ENCODE data around the gene RASGEF1B. TPM values are rescaled to one million over a fixed set of nuclear protein-coding genes. Genes with fewer than 3 reads are reported as not detected.

The RASGEF1B gene
- total RNA-seq, 1 donor from 2014 or later: 10.7 TPM

DNA sequence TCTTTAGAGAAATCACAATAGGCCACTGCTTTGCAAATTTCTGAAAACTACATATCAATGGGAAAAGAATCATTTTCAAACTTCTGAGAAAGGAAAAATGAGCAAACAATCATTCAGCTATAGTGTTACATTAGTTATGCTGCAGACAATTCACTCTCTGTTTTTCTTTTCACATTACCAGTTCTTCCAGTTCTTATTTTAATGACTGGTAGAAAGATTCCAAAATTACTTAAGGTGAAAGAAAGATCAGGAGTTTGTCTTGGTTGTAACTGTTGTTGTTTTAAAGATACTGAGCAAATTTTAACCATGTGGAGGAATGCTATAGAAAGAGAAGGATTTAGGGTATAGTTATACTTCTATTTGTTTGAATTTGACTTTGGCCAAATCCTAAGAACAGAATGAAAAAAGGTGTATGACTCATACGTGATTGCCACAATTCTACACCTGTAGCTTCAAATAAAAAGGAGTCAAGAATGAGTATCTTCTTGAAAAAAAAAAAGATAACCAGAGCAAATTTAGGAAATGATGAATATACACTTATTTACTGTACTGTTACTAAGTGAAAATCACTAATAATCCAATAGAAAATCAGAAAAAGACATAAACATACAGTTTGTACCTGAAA, 21.0 kb upstream of the RASGEF1B start:
- Mint-ChIP-seq H3K4me3 (ENCODE audit: unreplicated experiment) (no peak overlapping the region), H3K27me3 (ENCODE audit: unreplicated experiment) (no peaks in the 10 kb centered on the region), H3K36me3 (ENCODE audit: low read depth, unreplicated experiment) (no peaks in the 10 kb centered on the region), H3K27ac (ENCODE audit: unreplicated experiment) (no peak overlapping the region), H3K9me3 (ENCODE audit: unreplicated experiment) (no peaks in the 10 kb centered on the region), H3K4me1 (ENCODE audit: unreplicated experiment) (no peaks in the 10 kb centered on the region)
- TF ChIP-seq CTCF (IDR thresholded peaks at IDR 0.05; ENCODE audit: unreplicated experiment): no peak
- DNase-seq (ENCODE audit: low spot score): no peak

- no peaks in the 10 kb centered on the region for H3K4me1 Mint-ChIP-seq (ENCODE audit: unreplicated experiment)
- H3K27ac Mint-ChIP-seq (ENCODE audit: unreplicated experiment): no peak overlapping the region
- no peak for DNase-seq (ENCODE audit: low spot score)
- no peak overlapping the region for H3K4me3 Mint-ChIP-seq (ENCODE audit: unreplicated experiment)
- H3K27me3 Mint-ChIP-seq (ENCODE audit: unreplicated experiment): no peaks in the 10 kb centered on the region
- no peaks in the 10 kb centered on the region for H3K9me3 Mint-ChIP-seq (ENCODE audit: unreplicated experiment)
- TF ChIP-seq CTCF (IDR thresholded peaks at IDR 0.05; ENCODE audit: unreplicated experiment): no peak
- H3K36me3 Mint-ChIP-seq (ENCODE audit: low read depth, unreplicated experiment): no peaks in the 10 kb centered on the region
These were observed 20.2 kb upstream of the RASGEF1B start for GRCh38 chr4:81491943-81492342.

DNA sequence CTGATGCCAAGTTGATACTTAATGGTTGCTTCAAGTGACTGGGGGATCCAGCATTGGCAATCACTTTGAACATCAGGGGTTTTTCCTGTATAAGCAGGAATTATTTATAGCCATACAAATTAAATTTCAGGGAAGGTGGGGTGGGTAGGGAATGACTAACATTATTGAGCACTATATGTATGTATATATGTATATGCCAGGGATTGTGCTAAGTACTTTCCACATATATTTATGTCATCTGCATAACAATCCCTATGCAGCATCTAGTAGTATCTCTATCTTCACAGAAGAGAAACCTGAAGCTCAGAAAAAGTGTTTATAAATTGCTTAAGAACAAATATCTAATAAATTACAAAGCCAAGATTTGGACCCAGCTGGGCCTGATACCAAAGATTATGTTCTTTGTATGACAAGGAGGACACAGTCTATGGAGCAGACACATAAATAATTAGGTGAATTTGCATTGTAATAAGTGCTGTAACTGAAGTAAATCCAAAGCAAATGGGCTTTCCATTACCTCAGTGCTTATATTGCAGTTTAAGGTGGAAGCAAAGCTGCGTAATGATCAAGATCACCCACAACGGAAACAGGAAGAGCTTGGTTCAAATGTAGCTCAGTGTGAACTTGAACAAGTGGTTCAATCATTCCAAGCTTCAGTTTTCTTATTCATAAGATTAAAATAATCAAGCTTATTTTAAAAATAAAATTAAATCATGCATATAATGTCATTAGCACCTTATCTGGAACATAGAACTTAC, 18.9 kb upstream of the RASGEF1B start:
- Mint-ChIP-seq H3K36me3 (ENCODE audit: low read depth, unreplicated experiment) (no peaks in the 10 kb centered on the region), H3K27me3 (ENCODE audit: unreplicated experiment) (no peaks in the 10 kb centered on the region), H3K27ac (ENCODE audit: unreplicated experiment) (no peak overlapping the region), H3K9me3 (ENCODE audit: unreplicated experiment) (no peaks in the 10 kb centered on the region), H3K4me3 (ENCODE audit: unreplicated experiment) (no peak overlapping the region), H3K4me1 (ENCODE audit: unreplicated experiment) (peaks cover 6% of the 10 kb centered on the region)
- TF ChIP-seq CTCF (IDR thresholded peaks at IDR 0.05; ENCODE audit: unreplicated experiment): no peak
- DNase-seq (ENCODE audit: low spot score): no peak

DNA sequence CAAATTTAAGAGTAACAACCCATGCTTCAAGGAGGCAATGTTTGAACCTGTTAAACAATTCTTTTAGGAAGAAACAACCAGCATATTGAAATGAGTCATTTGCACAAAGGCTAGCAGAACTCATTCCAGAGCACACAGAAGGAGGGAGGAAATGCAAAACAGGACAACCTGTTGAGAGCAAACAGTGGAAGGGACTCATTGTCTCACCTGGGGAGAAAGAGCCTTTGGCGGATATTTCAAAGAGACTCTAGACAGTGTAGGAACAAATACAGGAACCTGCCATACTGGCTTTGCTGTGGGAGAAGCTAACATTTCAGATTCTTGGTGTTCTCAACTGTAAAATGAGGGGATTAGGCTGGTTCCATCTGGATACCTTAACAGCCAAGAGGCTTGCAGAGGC, 14.8 kb upstream of the RASGEF1B start:
- H3K36me3 Mint-ChIP-seq (ENCODE audit: low read depth, unreplicated experiment): no peaks in the 10 kb centered on the region
- H3K4me3 Mint-ChIP-seq (ENCODE audit: unreplicated experiment): no peak overlapping the region
- no peaks in the 10 kb centered on the region for H3K9me3 Mint-ChIP-seq (ENCODE audit: unreplicated experiment)
- no peak for DNase-seq (ENCODE audit: low spot score)
- H3K27me3 Mint-ChIP-seq (ENCODE audit: unreplicated experiment): no peaks in the 10 kb centered on the region
- H3K4me1 Mint-ChIP-seq (ENCODE audit: unreplicated experiment): peaks cover 11% of the 10 kb centered on the region
- no peak for TF ChIP-seq CTCF (IDR thresholded peaks at IDR 0.05; ENCODE audit: unreplicated experiment)
- peak overlapping the region; percentile 2 for H3K27ac Mint-ChIP-seq (ENCODE audit: unreplicated experiment)

DNA sequence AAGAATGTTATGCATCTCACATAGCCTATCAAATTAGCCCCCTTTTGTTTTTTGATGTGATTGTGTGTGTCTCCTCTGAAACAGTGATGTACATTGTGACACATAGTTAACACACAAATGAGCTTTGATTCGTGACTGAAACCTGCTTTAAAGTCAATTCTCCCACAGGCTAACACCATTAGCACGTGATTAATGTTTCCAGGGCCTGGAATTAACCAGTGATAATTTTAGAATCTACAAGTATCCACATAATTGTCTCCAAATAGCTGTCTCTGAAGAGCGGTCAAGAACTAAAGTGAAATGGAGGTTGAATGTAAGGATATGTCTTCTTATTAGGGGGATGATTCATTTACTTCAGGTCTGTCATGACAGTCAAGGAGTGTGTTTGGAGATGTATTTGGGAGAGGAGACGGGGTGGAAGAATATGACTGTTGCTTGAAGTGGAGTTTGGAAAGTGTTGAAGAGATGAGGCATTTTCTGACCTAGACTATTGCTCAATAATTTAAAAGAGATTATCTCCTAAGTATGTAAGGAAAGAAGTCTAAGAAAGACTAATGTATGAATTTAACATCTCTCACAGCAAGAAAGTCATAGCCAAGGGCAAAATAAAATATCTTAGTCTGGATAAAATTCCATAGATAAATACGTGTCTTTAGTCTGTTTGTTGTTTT, 13.7 kb upstream of the RASGEF1B start:
- Mint-ChIP-seq H3K9me3 (ENCODE audit: unreplicated experiment) (no peaks in the 10 kb centered on the region), H3K4me1 (ENCODE audit: unreplicated experiment) (peaks cover 11% of the 10 kb centered on the region), H3K36me3 (ENCODE audit: low read depth, unreplicated experiment) (no peaks in the 10 kb centered on the region), H3K27ac (ENCODE audit: unreplicated experiment) (no peak overlapping the region), H3K4me3 (ENCODE audit: unreplicated experiment) (no peak overlapping the region), H3K27me3 (ENCODE audit: unreplicated experiment) (no peaks in the 10 kb centered on the region)
- DNase-seq (ENCODE audit: low spot score): no peak
- TF ChIP-seq CTCF (IDR thresholded peaks at IDR 0.05; ENCODE audit: unreplicated experiment): no peak

All from endothelial cell (in vitro differentiated cells).